ENCODE results near the gene LPCAT3.
A peak's percentile ranks its signal among the peaks of the same experiment; 100 is the strongest.

Gene LPCAT3

GRCh38 chr12:6952863-6953441 is 65.3 kb downstream of the LPCAT3 start:
- DNase-seq (ENCODE audit: low read depth): no peak

GRCh38 chr12:6952121-6952862 is 66.0 kb downstream of the LPCAT3 start:
- DNase-seq (ENCODE audit: low read depth): no peak

GRCh38 chr12:6951551-6952120 is 66.6 kb downstream of the LPCAT3 start:
- DNase-seq (ENCODE audit: low read depth): no peak

GRCh38 chr12:6950811-6951540 is 67.3 kb downstream of the LPCAT3 start, which contains the start of gene PTPN6:
TSS of gene PTPN6 (plus strand) at chr12:6951356. CDS start at chr12:6951513, 157 bp downstream.
- DNase-seq (ENCODE audit: low read depth): no peak

DNA sequence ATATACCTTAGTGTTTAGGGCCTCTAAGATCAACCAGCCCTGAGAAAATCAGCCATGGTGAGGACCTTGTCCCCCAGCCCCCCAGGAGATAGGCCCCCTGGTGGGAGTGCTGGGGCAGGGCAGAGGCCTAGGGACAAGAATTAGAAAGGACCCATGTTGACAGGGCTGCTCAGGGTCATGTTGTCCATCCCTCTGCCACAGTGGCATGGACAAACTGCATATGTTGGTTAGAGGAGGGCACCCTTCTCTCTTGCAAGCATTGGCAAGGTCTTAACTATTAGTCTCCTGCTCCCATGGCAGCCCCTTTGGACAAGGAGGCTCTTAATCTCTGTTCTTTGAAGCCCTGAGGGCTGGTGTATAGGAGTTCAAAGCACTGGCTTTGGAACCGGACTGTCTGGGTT is 67.9 kb downstream of the LPCAT3 start:
- DNase-seq (ENCODE audit: low read depth): no peak

- DNase-seq (ENCODE audit: low read depth): no peak
These were observed 69.2 kb downstream of the LPCAT3 start for GRCh38 chr12:6948873-6949594.

DNA sequence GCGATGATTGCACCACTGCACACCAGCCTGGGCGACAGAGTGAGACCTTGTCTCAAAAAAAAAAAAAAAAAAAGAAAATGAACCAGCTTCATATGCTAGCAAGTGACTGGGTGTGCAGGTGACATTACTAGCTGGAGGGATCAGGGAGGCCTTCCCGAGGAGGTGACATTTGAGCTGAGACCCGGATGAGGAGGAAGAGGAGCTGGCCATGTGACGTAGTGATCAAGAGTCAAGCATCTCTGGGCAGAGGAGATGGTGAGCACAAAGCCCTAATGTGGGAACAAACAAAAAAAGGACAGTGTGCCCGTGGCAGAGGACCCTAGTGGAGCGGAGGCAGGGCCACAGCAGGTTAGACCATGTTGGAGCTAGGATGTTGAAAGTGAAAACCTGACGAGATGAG is 70.7 kb downstream of the LPCAT3 start:
- DNase-seq (ENCODE audit: low read depth): no peak

- DNase-seq (ENCODE audit: low read depth): no peak
These were observed 71.3 kb downstream of the LPCAT3 start for GRCh38 chr12:6946920-6947374.

DNA sequence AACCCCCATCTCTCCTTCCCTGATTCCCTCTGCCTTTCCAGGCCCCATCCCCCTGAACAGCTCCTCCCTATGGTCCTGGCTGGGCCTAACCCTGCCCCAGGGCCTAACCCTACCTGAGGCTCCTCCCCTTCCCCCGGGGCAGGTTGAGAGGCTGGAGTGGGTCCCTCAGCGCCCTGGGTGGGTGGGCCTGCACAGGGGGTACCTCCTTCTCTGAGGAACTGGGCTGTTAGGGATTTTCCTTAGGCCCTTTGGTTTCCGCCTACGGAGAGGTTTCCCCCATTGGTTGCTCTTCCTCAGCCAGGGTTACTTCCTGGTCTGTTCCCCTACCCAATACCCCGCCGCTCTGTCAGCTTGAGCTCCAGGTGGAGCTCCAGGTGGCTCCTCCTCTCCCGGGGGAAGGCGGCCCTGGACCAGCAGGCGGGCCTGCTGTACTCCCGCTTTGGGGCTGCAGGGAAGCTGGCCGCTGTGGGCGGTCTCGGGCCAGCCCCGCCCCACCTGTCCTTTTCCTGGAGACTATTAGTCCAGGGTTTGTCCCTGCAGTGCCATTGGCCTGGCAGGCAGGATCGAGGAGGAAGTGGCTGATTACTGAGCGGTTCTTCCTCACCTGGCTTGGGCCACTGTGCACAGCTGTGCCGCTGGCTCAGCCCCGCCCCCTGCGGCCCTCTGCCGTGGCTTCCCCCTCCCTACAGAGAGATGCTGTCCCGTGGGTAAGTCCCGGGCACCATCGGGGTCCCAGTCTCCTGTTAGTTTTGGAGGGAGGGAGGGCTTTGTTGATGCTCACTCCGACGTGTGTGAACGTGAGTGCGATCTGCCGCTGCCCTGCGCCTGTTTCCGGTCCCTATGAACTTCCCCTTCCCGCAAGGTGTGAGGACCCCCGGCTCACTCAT is 72.0 kb downstream of the LPCAT3 start:
- DNase-seq (ENCODE audit: low read depth): no peak

- no peak for DNase-seq (ENCODE audit: low read depth)
These were observed 72.7 kb downstream of the LPCAT3 start for GRCh38 chr12:6945613-6946012.

GRCh38 chr12:6944381-6945186 is 73.7 kb downstream of the LPCAT3 start:
- DNase-seq (ENCODE audit: low read depth): peak; percentile 84

GRCh38 chr12:6943722-6944380 is 74.4 kb downstream of the LPCAT3 start, which contains the start of the genes C12orf57 and RNU7-1:
TSS of gene C12orf57 (plus strand) at chr12:6944022. CDS start at chr12:6944122, 100 bp downstream.
TSS of gene RNU7-1 (plus strand) at chr12:6943816.
- peak; percentile 80 for DNase-seq (ENCODE audit: low read depth)

GRCh38 chr12:6943389-6943721 is 74.9 kb downstream of the LPCAT3 start:
- no peak for DNase-seq (ENCODE audit: low read depth)

- DNase-seq (ENCODE audit: low read depth): no peak
These were observed 76.0 kb downstream of the LPCAT3 start for GRCh38 chr12:6942331-6942665.

DNA sequence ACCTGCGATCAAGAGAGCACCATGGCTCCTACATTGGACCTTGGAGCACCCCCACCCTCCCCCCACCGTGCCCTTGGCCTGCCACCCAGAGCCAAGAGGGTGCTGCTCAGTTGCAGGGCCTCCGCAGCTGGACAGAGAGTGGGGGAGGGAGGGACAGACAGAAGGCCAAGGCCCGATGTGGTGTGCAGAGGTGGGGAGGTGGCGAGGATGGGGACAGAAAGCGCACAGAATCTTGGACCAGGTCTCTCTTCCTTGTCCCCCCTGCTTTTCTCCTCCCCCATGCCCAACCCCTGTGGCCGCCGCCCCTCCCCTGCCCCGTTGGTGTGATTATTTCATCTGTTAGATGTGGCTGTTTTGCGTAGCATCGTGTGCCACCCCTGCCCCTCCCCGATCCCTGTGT is 76.5 kb downstream of the LPCAT3 start:
- DNase-seq (ENCODE audit: low read depth): no peak

DNA sequence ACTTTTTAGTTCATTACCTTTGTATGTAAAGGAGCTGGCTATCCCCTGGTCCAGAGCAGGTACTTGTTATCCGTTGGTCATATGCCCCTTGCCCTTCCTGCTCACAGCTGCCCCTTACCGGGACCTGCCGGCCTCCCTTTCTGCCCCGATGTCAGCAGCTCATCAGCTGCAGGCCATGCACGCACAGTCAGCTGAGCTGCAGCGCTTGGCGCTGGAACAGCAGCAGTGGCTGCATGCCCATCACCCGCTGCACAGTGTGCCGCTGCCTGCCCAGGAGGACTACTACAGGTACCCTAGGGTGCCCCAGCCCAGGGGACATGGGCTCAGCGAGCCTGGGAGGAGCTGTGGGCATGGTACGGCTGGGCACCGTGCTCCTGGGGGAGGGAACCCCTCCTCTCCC is 77.0 kb downstream of the LPCAT3 start:
- DNase-seq (ENCODE audit: low read depth): no peak

- DNase-seq (ENCODE audit: low read depth): no peak
These were observed 79.1 kb downstream of the LPCAT3 start for GRCh38 chr12:6939191-6939540.

- no peak for DNase-seq (ENCODE audit: low read depth)
These were observed 79.7 kb downstream of the LPCAT3 start for GRCh38 chr12:6938353-6939190.

Measured in activated T-cell treated with anti-CD3 and anti-CD28 coated beads for 48 hours (primary cell).